Measurements from ENCODE around the gene RALB. TPM values are rescaled to one million over a fixed set of nuclear protein-coding genes. Genes with fewer than 3 reads are reported as not detected.

Gene RALB
- total RNA-seq, 1 experiment from 2014 or later: 17.1 TPM

GRCh38 chr2:120240901-120241429 is 11.7 kb upstream of the RALB start:
- no peaks in the 10 kb centered on the region for H3K36me3 Mint-ChIP-seq
- peaks cover 37% of the 10 kb centered on the region for H3K4me1 Mint-ChIP-seq

More at GRCh38 chr2:120240901-120241429, 11.7 kb upstream of the RALB start:
- ChIA-PET CTCF (interaction anchor here (1.0 kb wide), 1 partner anchor 12 kb away, joined by 3 read pairs; the partner anchor contains the start of gene RALB), POLR2A (no interaction called here)
- peaks cover 6% of the 10 kb centered on the region; the same call in 1 of the 2 replicates for H3K9me3 Mint-ChIP-seq
- no peak overlapping the region for H3K27ac Mint-ChIP-seq
- no peak for ATAC-seq
- H3K27me3 Mint-ChIP-seq (ENCODE audit: low read depth): peaks cover 16% of the 10 kb centered on the region
- TF ChIP-seq SP1 (CRISPR knock-in tag; conservative IDR thresholded peaks at IDR 0.05) (no peak), CBFB (CRISPR knock-in tag; IDR thresholded peaks at IDR 0.05; ENCODE audit: low read depth) (no peak), ZNF281 (CRISPR knock-in tag; IDR thresholded peaks at IDR 0.05) (no peak), NFYB (CRISPR knock-in tag; conservative IDR thresholded peaks at IDR 0.05; ENCODE audit: low read depth) (no peak), ZNF532 (CRISPR knock-in tag; IDR thresholded peaks at IDR 0.05; ENCODE audit: borderline replicate concordance) (no peak), FOXP1 (CRISPR knock-in tag; IDR thresholded peaks at IDR 0.05; ENCODE audit: borderline replicate concordance) (no peak), JAZF1 (CRISPR knock-in tag; IDR thresholded peaks at IDR 0.05) (no peak), RORB (CRISPR knock-in tag; IDR thresholded peaks at IDR 0.05) (no peak), ARID4B (CRISPR knock-in tag; IDR thresholded peaks at IDR 0.05; ENCODE audit: borderline replicate concordance) (no peak), CDX4 (CRISPR knock-in tag; IDR thresholded peaks at IDR 0.05; ENCODE audit: borderline replicate concordance) (no peak), EMX1 (CRISPR knock-in tag; IDR thresholded peaks at IDR 0.05) (no peak), KAT7 (CRISPR knock-in tag; IDR thresholded peaks at IDR 0.05; ENCODE audit: borderline replicate concordance) (no peak), RELA (CRISPR knock-in tag; IDR thresholded peaks at IDR 0.05; ENCODE audit: borderline replicate concordance) (no peak), JUN (CRISPR knock-in tag; IDR thresholded peaks at IDR 0.05) (no peak), ZNF671 (CRISPR knock-in tag; IDR thresholded peaks at IDR 0.05) (no peak), ATF6 (CRISPR knock-in tag; IDR thresholded peaks at IDR 0.05) (no peak)
- H3K4me3 Mint-ChIP-seq: no peak overlapping the region
- no peak for DNase-seq (ENCODE audit: low spot score)
